Eye (tissue), 1 donor: ENCODE data around the gene MYL12B.
A peak's percentile ranks its signal among the peaks of the same experiment; 100 is the strongest.
"Not testable (repeated sequence)": the region's sequence is repeated elsewhere in the genome, so short reads cannot be mapped to it uniquely, and the experiment has no call there.

Experiments used
- DNase-seq: peaks from one replicate; pipeline ENCODE4 v3.0.0-alpha.2; 2015

MYL12B gene

DNA sequence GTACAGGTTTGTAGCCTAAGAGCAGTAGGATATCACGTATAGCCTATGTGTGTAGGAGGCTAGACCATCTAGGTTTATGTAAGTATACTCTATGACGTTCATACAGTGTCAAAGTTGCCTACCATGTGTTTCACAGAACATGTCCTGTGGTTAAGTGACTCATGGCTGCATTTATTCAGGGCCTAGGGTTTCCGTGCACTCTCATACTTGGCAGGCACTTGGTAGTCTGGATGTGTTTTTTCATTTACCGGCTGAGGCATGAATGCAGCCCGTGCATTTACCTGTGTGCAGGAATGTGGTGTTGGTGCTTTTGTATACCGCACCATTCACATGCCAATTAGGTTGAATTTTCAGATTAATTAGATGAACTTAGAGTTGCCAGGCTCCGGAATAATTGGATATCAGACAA, 43.4 kb downstream of the MYL12B start:
- no peak for DNase-seq

DNA sequence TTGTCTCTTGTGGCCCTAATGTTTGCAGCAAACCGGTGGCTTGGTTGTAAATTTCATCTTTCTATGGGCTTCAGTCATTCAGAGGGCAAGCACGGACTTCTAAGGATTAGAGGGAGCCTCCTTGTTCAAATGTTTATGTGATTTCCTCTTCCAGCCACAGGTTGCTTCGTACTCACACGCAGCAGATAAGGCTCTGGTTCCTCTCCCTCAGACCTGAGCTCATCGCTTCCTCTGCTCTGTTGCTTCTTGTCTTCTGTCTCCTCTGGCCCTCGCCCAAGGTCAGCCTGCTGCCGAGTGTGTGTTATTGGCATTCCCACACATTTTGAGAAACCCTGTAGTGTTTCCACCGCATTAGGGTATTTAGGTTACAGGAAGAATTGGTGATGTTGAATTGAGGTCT, 44.0 kb downstream of the MYL12B start:
- no peak for DNase-seq

DNA sequence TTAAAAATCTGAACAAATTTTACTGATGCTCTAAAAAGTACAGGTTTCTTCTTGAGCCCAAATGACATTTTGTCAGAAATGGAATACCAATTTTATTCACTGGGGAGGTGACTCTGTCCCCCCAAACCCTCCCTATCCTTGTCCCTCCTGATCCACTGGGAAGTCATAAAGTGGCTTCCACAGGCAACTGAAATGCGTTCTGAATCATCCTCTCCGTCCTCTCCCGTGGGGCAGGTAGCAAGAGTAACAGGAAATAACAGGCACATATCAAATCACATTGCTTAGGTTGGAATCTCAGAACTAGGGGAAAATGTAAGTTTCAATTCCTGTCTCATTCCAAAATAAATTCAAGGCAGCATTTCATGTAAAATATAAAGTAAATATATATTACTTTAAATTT, 44.5 kb downstream of the MYL12B start:
- DNase-seq: no peak

DNA sequence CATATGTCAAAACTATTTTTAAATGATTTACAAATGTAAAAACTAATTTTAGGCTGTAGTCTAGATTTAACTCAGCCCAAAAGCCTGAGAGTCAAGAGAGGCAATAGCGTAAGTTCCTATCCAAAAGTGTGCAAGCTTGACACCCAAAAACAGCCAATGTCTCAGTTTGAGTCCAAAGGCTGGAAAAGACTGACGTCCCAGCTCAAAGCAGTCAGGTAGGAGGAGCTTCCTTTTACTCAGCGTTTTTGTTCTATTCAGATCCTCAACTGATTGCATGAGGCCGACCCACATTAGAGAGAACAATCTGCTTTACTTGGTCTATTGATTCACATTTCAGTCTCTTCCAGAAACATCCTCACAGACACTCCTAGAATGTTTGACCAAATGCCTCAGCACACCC, 51.8 kb downstream of the MYL12B start:
- DNase-seq: no peak

DNA sequence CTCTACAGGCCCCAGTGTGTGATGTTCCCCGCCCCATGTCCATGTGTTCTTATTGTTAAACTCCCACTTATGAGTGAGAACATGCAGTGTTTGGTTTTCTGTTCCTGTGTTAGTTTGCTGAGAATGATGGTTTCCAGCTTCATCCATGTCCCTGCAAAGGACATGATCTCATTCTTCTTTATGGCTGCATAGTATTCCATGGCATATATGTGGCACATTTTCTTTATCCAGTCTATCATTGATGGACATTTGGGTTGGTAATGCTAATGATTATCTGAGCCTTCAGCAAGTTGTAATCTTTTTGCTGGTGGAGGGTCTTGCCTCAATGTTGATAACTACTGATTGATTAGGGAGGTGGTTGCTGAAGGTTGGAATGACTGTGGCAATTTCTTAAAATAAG, 53.4 kb downstream of the MYL12B start:
- not testable (repeated sequence) for DNase-seq

DNA sequence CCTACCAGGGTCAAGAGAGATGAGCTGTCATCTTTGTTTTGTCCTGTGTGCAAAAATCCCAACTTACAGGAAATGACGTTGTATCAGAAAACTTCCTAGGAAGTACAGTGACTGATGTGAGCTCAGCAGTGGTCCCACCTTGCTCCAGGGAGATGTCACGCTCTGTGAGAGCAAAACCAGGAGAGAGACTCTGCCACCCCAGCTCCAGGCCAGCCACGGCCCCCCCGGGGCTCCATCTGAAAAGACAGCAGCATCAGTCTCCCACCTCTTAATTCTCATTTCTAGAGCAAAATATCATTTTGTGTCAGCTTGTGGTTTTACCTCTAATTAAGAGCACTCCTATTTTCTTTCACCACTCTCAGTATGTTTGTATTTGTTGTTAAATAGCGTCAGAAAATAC, 57.5 kb downstream of the MYL12B start:
- DNase-seq: no peak

DNA sequence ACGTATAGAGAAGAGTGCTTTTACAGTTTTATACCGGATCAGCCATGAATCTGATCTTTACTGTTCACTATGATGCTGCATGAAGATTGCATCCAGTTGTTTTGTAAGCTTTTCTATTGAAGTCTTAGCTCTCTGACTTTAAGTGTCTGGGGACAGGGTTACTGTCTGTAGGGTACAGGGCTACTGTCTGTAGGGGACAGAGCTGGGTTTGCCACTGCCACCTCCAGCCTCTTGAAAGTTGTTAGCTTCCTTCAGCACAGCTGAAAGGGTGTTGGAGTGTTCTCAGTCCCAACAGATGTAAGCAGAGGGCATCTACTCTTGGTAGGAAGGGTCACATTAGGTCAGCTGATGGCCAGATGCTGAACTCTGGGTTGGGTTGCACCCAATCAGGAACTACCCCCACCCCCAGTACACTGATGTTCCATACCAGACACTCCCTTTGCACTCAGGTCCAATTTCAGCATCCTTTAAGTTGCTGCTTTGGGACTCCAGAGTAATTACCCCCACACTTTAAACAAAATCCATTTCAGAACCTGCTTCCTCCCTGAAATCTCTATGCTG, 58.0 kb downstream of the MYL12B start:
- DNase-seq: no peak

DNA sequence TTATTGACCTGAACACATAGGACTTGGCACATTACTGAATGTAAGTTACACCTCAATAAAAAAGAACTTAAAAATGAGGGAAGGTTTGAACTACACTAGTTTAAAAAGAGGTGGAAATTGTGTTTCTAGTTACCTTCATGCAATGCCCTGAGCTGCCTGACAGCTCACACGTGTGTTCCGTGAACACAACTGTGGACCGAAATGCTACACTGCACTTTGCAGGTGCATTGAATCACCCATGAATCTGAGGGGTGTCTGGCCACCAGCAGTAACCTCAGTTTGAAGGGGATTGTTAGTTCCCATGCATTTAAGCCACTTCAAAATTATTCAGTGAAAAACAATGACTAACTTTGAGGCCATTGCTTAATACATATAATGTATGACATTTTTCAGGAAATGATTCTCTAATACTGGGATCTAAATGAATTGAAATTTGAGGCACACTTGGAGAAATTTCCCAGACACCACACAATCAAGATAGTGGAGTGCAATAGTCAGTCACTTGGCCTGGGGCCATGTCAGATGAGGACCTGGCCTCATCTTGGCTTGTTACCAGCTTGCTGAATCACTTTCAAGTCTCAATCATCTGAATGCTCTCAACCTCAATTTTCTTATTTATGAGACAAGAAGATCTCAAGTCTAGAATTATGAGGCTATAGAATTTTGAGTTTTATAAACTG, 59.3 kb downstream of the MYL12B start:
- DNase-seq: peak; percentile 11

DNA sequence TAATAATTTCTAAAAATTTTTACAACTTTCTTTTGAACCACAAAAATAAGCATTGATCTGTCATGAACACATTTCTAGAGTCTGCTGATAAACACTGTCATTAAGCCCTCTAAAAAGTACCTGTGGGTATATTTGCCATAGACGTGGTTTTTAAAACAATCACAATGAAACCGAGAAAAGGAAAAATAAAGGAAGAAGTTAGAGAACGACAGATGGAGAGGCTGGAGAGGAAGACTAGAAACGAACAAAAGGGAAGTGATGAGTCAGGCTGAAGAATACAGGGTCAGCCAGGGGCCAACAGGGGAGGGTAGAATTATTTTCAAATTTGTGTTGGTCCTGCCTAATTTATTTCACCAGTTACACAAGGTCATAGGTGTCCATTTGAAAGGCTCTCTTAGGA, 62.0 kb downstream of the MYL12B start:
- DNase-seq: no peak
